SH-SY5Y (cell line): Measurements from ENCODE around the gene RABGAP1L.

Experiments
- GATA2 ChIP-seq: IDR thresholded peaks from 2 replicates; pipeline ENCODE4 v1.6.1; 2011; ENCODE audit warnings: mild to moderate bottlenecking, low read depth, low read length
- GATA3 ChIP-seq: IDR thresholded peaks from 2 replicates; pipeline ENCODE4 v1.6.1; 2011; ENCODE audit warnings: low read depth, mild to moderate bottlenecking, low read length, moderate library complexity

- TF ChIP-seq GATA2 = no peak
- no peak for TF ChIP-seq GATA3
Observed at GRCh38 chr1:174935961-174936727, 776.8 kb downstream of the RABGAP1L start.
